ENCODE measurements around the gene SMPDL3B.

DNA sequence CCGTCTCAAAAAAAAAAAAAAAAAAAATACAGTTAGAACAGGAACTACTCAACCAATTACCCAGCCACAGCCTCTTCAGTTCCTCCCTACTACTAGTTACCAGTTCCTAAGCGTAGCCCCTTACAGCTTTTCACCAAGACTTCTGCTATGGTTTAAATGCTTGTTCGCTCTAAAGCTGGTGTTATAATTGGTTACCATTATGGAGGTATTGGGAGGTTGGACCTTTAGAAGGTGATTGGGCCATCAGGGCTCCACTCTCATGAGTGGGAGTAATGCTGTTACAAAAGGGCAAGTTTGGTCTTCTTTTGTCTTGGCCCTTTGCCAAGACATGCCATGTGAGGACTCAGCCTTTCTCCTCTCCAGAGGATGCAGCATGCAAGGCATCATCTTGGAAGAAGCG is 3.0 kb upstream of the SMPDL3B start:
- TF ChIP-seq CTCF (IDR thresholded peaks at IDR 0.05; ENCODE audit: low read depth, low read length, poor library complexity, severe bottlenecking) (no peak), EZH2phosphoT487 (IDR thresholded peaks at IDR 0.05; ENCODE audit: borderline replicate concordance, low read length) (no peak)
